CD8-positive, alpha-beta memory T cell (primary cell): ENCODE measurements around the gene UBAP2. TPM values are rescaled to one million over a fixed set of nuclear protein-coding genes. Genes with fewer than 3 reads are reported as not detected.

ENCODE experiments used
- CTCF ChIA-PET: fragments of 350-600 bp; sonication (Branson Sonifier 250); formaldehyde crosslinking; loops from one replicate; lab custom pipeline; 2021; ENCODE audit warnings: antibody characterized with exemption; lab: Charles Lee
- POLR2A ChIA-PET: fragments of 350-600 bp; sonication (Branson Sonifier 250); formaldehyde crosslinking; loops from one replicate; lab custom pipeline; 2021; ENCODE audit warnings: antibody characterized with exemption; lab: Charles Lee
- DNase-seq, 5 donors: peaks; one replicate each; pipeline versions ENCODE4 v3.0.0 to v3.0.0-alpha.2; 2020 to 2022; ENCODE audit warnings: mixed read lengths in 1 of 5
- H3K27ac ChIP-seq: one replicate; pipeline ENCODE4 v1.7.0; 2013; ENCODE audit warnings: low read depth, mild to moderate bottlenecking, low read length, moderate library complexity
- H3K27me3 ChIP-seq: 2 replicates; pipeline ENCODE4 v1.7.0; 2013; ENCODE audit warnings: low read length, mild to moderate bottlenecking; ENCODE audit not compliant: insufficient read depth, poor library complexity, severe bottlenecking
- H3K36me3 ChIP-seq: 2 replicates; pipeline ENCODE4 v1.7.0; 2013; ENCODE audit warnings: mild to moderate bottlenecking, low read length, moderate library complexity; ENCODE audit not compliant: insufficient read depth
- H3K4me1 ChIP-seq: 2 replicates; pipeline ENCODE4 v1.7.0; 2013; ENCODE audit warnings: mild to moderate bottlenecking, low read length, moderate library complexity; ENCODE audit not compliant: insufficient read depth
- H3K4me3 ChIP-seq: 2 replicates; pipeline ENCODE4 v1.7.0; 2013; ENCODE audit warnings: mild to moderate bottlenecking, low read length
- H3K9me3 ChIP-seq: 2 replicates; pipeline ENCODE4 v1.7.0; 2013; ENCODE audit warnings: mild to moderate bottlenecking, low read length
- H3K27ac Mint-ChIP-seq, 8 donors: one replicate each; pipeline ENCODE4 v1.8.0; 2020 to 2021; ENCODE audit warnings: mixed read lengths in 8 of 8, mild to moderate bottlenecking in 6 of 8, inconsistent platforms in 3 of 8, moderate library complexity in 3 of 8
- H3K27me3 Mint-ChIP-seq, 2 donors: one replicate each; pipeline ENCODE4 v1.8.0; 2020 to 2021; ENCODE audit warnings: mixed read lengths in 2 of 2, mild to moderate bottlenecking in 1 of 2, moderate library complexity in 1 of 2
- H3K36me3 Mint-ChIP-seq, 3 donors: one replicate each; pipeline ENCODE4 v1.8.0; 2020 to 2021; ENCODE audit warnings: mixed read lengths in 3 of 3, inconsistent platforms in 1 of 3, mild to moderate bottlenecking in 1 of 3
- H3K4me1 Mint-ChIP-seq, 3 donors: one replicate each; pipeline ENCODE4 v1.8.0; 2020 to 2021; ENCODE audit warnings: mixed read lengths in 3 of 3, inconsistent platforms in 1 of 3, mild to moderate bottlenecking in 1 of 3
- H3K4me3 Mint-ChIP-seq, 7 donors: one replicate each; pipeline ENCODE4 v1.8.0; 2020 to 2021; ENCODE audit warnings: mixed read lengths in 7 of 7, mild to moderate bottlenecking in 6 of 7, moderate library complexity in 4 of 7, inconsistent platforms in 2 of 7
- H3K9me3 Mint-ChIP-seq, 5 donors: one replicate each; pipeline ENCODE4 v1.8.0; 2020 to 2022; ENCODE audit warnings: mixed read lengths in 5 of 5, mild to moderate bottlenecking in 3 of 5, moderate library complexity in 2 of 5, inconsistent platforms in 1 of 5
- polyA plus RNA-seq: library from polyadenylated mRNA; unstranded; fragments of 300-500 nt; fragmentation: Illumina TruSeq; gene quantifications from one replicate; pipeline ENCODE4 v1.2.3, GENCODE V29; 2021
- total RNA-seq, 2 experiments: library from RNA; stranded (reverse); gene quantifications; one replicate each; pipeline ENCODE4 v1.2.3, GENCODE V29; 2021

The UBAP2 gene
- total and polyA plus RNA-seq, 3 experiments from 2014 or later, result 16.3 to 51.7 (median 50.0) TPM

DNA sequence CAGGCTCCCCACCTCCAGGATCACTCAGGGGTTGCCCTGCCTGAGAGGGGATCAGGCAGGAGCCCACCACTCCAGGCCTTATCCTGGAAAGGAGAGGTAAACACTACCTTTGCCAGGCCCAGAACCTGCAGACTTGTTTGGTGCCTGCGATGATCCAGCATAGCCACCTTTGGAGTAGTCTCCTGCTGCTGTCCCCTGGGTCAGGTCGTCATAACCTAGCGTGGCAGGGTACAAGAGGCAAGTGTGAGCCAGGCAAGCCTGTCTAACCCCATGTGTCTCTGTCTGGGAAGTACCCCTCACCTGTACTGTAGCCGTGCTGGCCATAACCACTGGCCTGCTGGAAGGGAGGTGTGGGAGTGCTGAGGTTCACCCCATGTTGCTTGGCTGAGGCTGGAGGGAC is 125.6 kb downstream of the UBAP2 start:
- POLR2A ChIA-PET, result no interaction called here
- Mint-ChIP-seq H3K27ac (peak overlapping the region in 2 of 8 donors; percentile 32 to 85), H3K4me1 (no peaks in the 10 kb centered on the region), H3K36me3 (peaks cover 0 to 95% (median 19%) of the 10 kb centered on the region in 3 donors), H3K27me3 (no peaks in the 10 kb centered on the region), H3K9me3 (no peaks in the 10 kb centered on the region), H3K4me3 (no peak overlapping the region)
- H3K9me3 ChIP-seq, result no peaks in the 10 kb centered on the region
- no peaks in the 10 kb centered on the region for H3K27me3 ChIP-seq
- H3K4me3 ChIP-seq, result no peak overlapping the region
- no peak for DNase-seq
- H3K27ac ChIP-seq, result no peak overlapping the region
- peaks cover 44% of the 10 kb centered on the region for H3K36me3 ChIP-seq
- H3K4me1 ChIP-seq, result no peaks in the 10 kb centered on the region
- CTCF ChIA-PET, result no interaction called here

DNA sequence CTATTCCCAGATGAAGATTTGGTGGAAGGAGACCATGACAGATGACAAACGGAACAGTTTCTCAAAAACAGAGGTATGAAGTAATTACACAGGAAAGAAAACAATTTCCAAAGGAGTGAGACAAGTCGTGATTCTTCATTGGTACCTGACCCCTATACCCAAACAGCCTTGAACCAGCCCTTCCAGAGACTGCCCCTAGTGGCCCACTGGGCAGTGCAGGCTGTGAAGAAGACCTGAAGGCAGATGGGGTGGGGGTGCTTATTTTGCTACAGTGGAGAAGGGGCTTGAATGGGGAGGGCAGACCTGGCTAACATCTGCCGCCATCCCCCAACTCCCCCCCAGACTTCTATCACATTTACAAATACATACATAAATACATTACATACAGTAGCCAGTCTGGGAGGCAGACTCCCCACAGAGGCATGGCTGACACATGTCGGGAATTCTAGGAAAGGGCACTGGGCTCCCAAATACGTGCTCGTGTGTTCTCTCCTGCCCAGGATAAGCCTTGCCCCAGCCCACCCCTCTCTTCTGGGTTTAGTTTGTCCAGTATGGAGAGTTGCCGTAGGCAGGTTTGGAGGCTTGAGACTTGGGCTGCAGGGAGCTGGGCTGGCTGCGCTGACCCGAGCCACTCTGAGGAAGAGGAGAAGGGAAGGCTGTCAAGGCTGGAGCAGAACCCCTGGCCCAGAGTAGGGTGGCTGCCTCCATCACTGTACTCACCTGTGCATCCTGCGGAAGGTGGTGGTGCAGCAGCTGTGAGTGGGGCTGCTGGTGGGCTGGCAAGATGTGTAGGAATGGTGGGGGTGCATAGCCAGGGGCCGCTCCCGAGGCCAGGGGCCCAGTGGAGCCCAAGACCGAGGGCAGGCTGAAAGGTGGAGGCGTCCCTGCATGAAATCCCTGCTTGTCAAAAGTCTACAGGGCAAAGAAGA is 126.5 kb downstream of the UBAP2 start:
- Mint-ChIP-seq H3K4me1 (no peaks in the 10 kb centered on the region), H3K36me3 (peaks cover 0 to 95% (median 19%) of the 10 kb centered on the region in 3 donors), H3K27me3 (no peaks in the 10 kb centered on the region), H3K9me3 (no peaks in the 10 kb centered on the region), H3K27ac (peak overlapping the region in 4 of 8 donors; percentile 37 to 78 (median 50)), H3K4me3 (no peak overlapping the region)
- Histone ChIP-seq H3K4me1 (no peaks in the 10 kb centered on the region), H3K27me3 (no peaks in the 10 kb centered on the region), H3K4me3 (no peak overlapping the region), H3K9me3 (no peaks in the 10 kb centered on the region), H3K27ac (no peak overlapping the region), H3K36me3 (peaks cover 41% of the 10 kb centered on the region)
- peak in 1 of 5 donors; percentile 4 for DNase-seq
- CTCF ChIA-PET, result no interaction called here
- POLR2A ChIA-PET, result no interaction called here

DNA sequence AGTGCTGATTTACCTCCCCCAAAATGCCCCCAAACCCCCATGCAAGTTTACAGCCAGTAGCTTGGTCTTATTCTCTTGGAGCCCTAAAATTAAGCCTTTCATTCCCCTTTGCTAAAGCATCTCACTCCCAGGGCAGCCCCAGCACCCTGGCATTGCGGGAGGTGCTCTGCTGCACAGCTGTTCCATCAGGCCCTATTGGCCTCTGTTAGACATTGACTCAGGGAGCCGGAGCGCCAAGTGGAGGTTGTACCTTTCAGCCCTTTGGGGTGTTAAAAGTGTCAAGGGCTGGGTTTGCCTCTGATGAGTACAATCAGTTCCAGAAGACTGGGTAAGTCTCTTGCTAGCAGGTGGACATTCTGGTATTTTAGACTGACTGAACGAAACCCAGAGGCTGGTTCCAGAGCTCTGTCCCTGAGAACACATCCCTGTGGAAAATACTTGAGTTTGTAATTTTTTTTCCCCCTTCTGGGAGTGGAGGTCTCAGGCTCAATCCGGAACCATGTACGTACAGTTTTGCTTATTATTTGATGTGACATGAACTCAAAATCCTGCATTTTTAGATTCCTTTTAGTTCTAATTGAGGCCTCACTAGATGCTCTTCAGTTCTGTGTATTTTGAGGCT is 129.3 kb downstream of the UBAP2 start:
- Mint-ChIP-seq H3K27ac (peak overlapping the region in 7 of 8 donors; percentile 13 to 73 (median 45)), H3K4me3 (no peak overlapping the region), H3K27me3 (peaks cover 0 to 3% of the 10 kb centered on the region in 2 donors), H3K36me3 (peaks cover 0 to 89% (median 27%) of the 10 kb centered on the region in 3 donors), H3K4me1 (no peaks in the 10 kb centered on the region), H3K9me3 (no peaks in the 10 kb centered on the region)
- no peak overlapping the region for H3K4me3 ChIP-seq
- no peaks in the 10 kb centered on the region for H3K4me1 ChIP-seq
- no peaks in the 10 kb centered on the region for H3K27me3 ChIP-seq
- H3K27ac ChIP-seq, result no peak overlapping the region
- no peaks in the 10 kb centered on the region for H3K9me3 ChIP-seq
- H3K36me3 ChIP-seq, result peaks cover 37% of the 10 kb centered on the region
- ChIA-PET POLR2A (no interaction called here), CTCF (interaction anchor here (1.5 kb wide), 1 partner anchor 16 kb away, joined by 3 read pairs; no protein-coding TSS in a partner anchor)
- no peak for DNase-seq

DNA sequence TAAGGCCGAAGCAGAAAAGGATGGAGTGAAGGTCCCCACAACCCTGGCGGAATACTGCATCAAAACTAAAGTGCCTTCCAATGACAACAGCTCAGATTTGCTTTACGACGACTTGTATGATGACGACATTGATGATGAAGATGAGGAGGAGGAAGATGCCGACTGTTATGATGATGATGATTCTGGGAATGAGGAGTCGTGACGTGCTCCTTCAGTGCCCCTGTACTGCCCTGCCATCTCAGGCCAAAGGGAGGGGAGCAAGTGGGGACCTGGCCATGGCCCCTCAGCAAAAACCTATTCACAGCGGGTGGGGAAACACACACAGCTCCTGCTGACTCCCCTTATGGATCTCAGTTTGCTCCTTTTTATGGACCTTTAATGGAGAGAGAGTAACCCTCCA is 131.7 kb downstream of the UBAP2 start:
- Mint-ChIP-seq H3K27ac (peak overlapping the region in 4 of 8 donors; percentile 12 to 66 (median 47)), H3K36me3 (peaks cover 0 to 80% (median 29%) of the 10 kb centered on the region in 3 donors), H3K4me3 (no peak overlapping the region), H3K9me3 (no peaks in the 10 kb centered on the region), H3K4me1 (no peaks in the 10 kb centered on the region), H3K27me3 (peaks cover 0 to 3% of the 10 kb centered on the region in 2 donors)
- Histone ChIP-seq H3K27me3 (no peaks in the 10 kb centered on the region), H3K4me1 (no peaks in the 10 kb centered on the region), H3K27ac (no peak overlapping the region), H3K36me3 (peaks cover 21% of the 10 kb centered on the region), H3K9me3 (no peaks in the 10 kb centered on the region), H3K4me3 (no peak overlapping the region)
- POLR2A ChIA-PET, result no interaction called here
- CTCF ChIA-PET, result no interaction called here
- DNase-seq, result no peak

- Histone ChIP-seq H3K36me3 (peaks cover 21% of the 10 kb centered on the region), H3K27me3 (no peaks in the 10 kb centered on the region), H3K27ac (no peak overlapping the region), H3K4me3 (no peak overlapping the region), H3K4me1 (no peaks in the 10 kb centered on the region), H3K9me3 (no peaks in the 10 kb centered on the region)
- Mint-ChIP-seq H3K27ac (peak overlapping the region in 5 of 8 donors; percentile 30 to 93 (median 88)), H3K9me3 (no peaks in the 10 kb centered on the region), H3K27me3 (peaks cover 0 to 3% of the 10 kb centered on the region in 2 donors), H3K36me3 (peaks cover 0 to 69% (median 25%) of the 10 kb centered on the region in 3 donors), H3K4me1 (no peaks in the 10 kb centered on the region), H3K4me3 (no peak overlapping the region)
- DNase-seq, result no peak
- POLR2A ChIA-PET, result no interaction called here
- CTCF ChIA-PET, result no interaction called here
Measured at GRCh38 chr9:33914887-33915628, 133.6 kb downstream of the UBAP2 start.

DNA sequence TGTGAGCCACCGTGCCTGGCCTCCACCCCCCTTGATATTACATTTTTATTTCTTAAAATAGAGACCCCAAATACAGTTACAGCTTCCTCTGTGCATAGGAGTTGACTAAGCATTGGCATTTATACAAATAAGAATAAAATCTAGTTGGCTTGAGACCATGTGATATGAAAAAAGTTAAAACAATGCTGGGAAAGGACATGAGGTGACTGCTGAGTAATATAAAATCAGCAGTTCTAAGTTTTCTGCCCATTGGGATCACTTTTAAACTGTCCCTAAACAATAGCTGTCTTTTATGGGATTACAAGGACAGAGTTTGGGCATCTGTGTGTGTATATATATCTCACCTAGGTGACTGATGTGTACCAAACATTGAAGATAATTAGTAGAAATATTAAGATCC is 135.1 kb downstream of the UBAP2 start:
- Histone ChIP-seq H3K27me3 (no peaks in the 10 kb centered on the region), H3K9me3 (no peaks in the 10 kb centered on the region), H3K4me1 (no peaks in the 10 kb centered on the region), H3K36me3 (peaks cover 21% of the 10 kb centered on the region), H3K27ac (no peak overlapping the region), H3K4me3 (no peak overlapping the region)
- no peak for DNase-seq
- Mint-ChIP-seq H3K27me3 (peaks cover 0 to 3% of the 10 kb centered on the region in 2 donors), H3K9me3 (no peaks in the 10 kb centered on the region), H3K4me3 (no peak overlapping the region), H3K36me3 (peaks cover 0 to 60% (median 22%) of the 10 kb centered on the region in 3 donors), H3K4me1 (no peaks in the 10 kb centered on the region), H3K27ac (peak overlapping the region in 2 of 8 donors; percentile 41 to 56)
- ChIA-PET CTCF (no interaction called here), POLR2A (no interaction called here)

DNA sequence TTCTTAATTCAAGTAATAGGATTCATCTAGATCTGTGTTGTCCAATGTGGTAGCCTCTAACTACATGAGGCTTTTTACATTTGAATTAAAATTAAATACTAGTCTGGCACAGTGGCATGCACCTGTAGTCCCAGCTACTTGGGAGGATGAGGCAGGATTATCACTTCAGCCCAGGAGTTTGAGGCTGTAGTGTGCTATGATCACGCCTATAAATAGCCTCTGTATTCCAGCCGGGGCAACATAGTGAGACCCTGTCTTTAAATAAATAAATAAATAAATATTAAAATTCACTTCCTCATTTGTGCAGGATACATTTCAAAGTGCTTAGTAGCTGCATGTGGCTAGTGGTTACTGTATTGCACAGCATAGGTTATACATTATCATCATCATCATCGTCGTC is 139.9 kb downstream of the UBAP2 start:
- H3K27me3 Mint-ChIP-seq, result no peaks in the 10 kb centered on the region
- H3K27ac ChIP-seq, result no peak overlapping the region
- H3K4me3 Mint-ChIP-seq, result no peak overlapping the region
- no peak overlapping the region for H3K4me3 ChIP-seq
- no peak for DNase-seq
- peaks cover 3 to 42% (median 10%) of the 10 kb centered on the region in 3 donors for H3K36me3 Mint-ChIP-seq
- ChIA-PET POLR2A (no interaction called here), CTCF (no interaction called here)
- H3K9me3 ChIP-seq, result no peaks in the 10 kb centered on the region
- H3K36me3 ChIP-seq, result peaks cover 4% of the 10 kb centered on the region
- H3K9me3 Mint-ChIP-seq, result no peaks in the 10 kb centered on the region
- H3K4me1 Mint-ChIP-seq, result peaks cover 18 to 32% (median 19%) of the 10 kb centered on the region in 3 donors
- H3K27me3 ChIP-seq, result no peaks in the 10 kb centered on the region
- H3K27ac Mint-ChIP-seq, result no peak overlapping the region
- H3K4me1 ChIP-seq, result no peaks in the 10 kb centered on the region
